Stimulated activated CD8-positive, alpha-beta memory T cell treated with anti-CD3 and anti-CD28 coated beads, Interleukin-2, amount 100 ng/mL, for 48 hours (primary cell): ENCODE results near the gene PLPP7.
A peak's percentile ranks its signal among the peaks of the same experiment; 100 is the strongest.
"Not testable (repeated sequence)": the region's sequence is repeated elsewhere in the genome, so short reads cannot be mapped to it uniquely, and the experiment has no call there.

Experiments used
- DNase-seq, 2 donors: peaks; one replicate each; pipeline ENCODE4 v3.0.0-alpha.2; 2020; ENCODE audit warnings: low read depth in 2 of 2

Gene PLPP7

GRCh38 chr9:131266266-131267229 is 23.0 kb upstream of the PLPP7 start:
- DNase-seq: peak in 1 of 2 donors; percentile 32

- DNase-seq: peak in 1 of 2 donors; percentile 49
Observed at GRCh38 chr9:131270171-131271015, 19.1 kb upstream of the PLPP7 start.

- not testable (repeated sequence) for DNase-seq
Observed at GRCh38 chr9:131271016-131271273, 18.6 kb upstream of the PLPP7 start.

- DNase-seq: no peak
Observed at GRCh38 chr9:131271506-131271931, 18.0 kb upstream of the PLPP7 start.

- no peak for DNase-seq
Observed at GRCh38 chr9:131272212-131272611, 17.3 kb upstream of the PLPP7 start.

GRCh38 chr9:131273146-131273855 is 16.2 kb upstream of the PLPP7 start:
- no peak for DNase-seq

GRCh38 chr9:131273856-131274673 is 15.5 kb upstream of the PLPP7 start:
- no peak for DNase-seq

- DNase-seq: no peak
Observed at GRCh38 chr9:131274674-131275331, 14.7 kb upstream of the PLPP7 start.

- no peak for DNase-seq
Observed at GRCh38 chr9:131275332-131276093, 14.0 kb upstream of the PLPP7 start.

- DNase-seq: peak in 1 of 2 donors; percentile 37
Observed at GRCh38 chr9:131276094-131276888, 13.2 kb upstream of the PLPP7 start, which contains the start of gene FAM78A. Gene FAM78A (minus strand): TSS chr9:131276510. CDS start chr9:131276179, 331 bp downstream.

- no peak for DNase-seq
Observed at GRCh38 chr9:131276891-131277286, 12.6 kb upstream of the PLPP7 start.

GRCh38 chr9:131277287-131277909 is 12.1 kb upstream of the PLPP7 start:
- DNase-seq: no peak

- peak; percentile 58 to 64 for DNase-seq
Observed at GRCh38 chr9:131277910-131278701, 11.4 kb upstream of the PLPP7 start.

GRCh38 chr9:131278702-131279111 is 10.8 kb upstream of the PLPP7 start:
- DNase-seq: no peak

- no peak for DNase-seq
Observed at GRCh38 chr9:131279196-131279862, 10.2 kb upstream of the PLPP7 start.

GRCh38 chr9:131279863-131280570 is 9.5 kb upstream of the PLPP7 start:
- DNase-seq: no peak
